ENCODE results near the gene PSMD3.

DNA sequence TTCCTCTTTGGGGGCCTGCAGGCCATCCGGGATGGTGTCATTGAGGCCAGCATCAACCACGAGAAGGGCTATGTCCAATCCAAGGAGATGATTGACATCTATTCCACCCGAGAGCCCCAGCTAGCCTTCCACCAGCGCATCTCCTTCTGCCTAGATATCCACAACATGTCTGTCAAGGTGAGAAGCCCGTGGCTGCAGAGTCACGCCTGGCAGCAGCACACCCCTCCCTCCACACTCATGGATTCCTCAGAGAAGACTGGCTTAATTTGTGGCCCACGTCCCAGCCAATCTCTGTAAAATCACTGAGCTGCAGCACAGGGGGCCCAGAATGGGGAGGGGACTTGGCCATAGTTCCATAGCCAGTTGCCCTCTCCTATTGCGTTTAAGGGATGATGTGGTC is 15.6 kb downstream of the PSMD3 start:
- TF ChIP-seq, protein P1, sequence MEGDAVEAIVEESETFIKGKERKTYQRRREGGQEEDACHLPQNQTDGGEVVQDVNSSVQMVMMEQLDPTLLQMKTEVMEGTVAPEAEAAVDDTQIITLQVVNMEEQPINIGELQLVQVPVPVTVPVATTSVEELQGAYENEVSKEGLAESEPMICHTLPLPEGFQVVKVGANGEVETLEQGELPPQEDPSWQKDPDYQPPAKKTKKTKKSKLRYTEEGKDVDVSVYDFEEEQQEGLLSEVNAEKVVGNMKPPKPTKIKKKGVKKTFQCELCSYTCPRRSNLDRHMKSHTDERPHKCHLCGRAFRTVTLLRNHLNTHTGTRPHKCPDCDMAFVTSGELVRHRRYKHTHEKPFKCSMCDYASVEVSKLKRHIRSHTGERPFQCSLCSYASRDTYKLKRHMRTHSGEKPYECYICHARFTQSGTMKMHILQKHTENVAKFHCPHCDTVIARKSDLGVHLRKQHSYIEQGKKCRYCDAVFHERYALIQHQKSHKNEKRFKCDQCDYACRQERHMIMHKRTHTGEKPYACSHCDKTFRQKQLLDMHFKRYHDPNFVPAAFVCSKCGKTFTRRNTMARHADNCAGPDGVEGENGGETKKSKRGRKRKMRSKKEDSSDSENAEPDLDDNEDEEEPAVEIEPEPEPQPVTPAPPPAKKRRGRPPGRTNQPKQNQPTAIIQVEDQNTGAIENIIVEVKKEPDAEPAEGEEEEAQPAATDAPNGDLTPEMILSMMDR (IDR thresholded peaks at IDR 0.05 in 8 of 11, conservative IDR thresholded peaks at IDR 0.05 in 3 of 11), result no peak
- no peak for TF ChIP-seq POLR2AphosphoS5 (IDR thresholded peaks at IDR 0.05)
